CD4-positive, alpha-beta T cell treated with Interleukin-21 for 1 hour (primary cell): Measurements from ENCODE around the gene H19.
A peak's percentile ranks its signal among the peaks of the same experiment; 100 is the strongest.

Source experiments
- DNase-seq: peaks from one replicate; pipeline ENCODE4 v3.0.0-alpha.2; 2020

Gene H19

DNA sequence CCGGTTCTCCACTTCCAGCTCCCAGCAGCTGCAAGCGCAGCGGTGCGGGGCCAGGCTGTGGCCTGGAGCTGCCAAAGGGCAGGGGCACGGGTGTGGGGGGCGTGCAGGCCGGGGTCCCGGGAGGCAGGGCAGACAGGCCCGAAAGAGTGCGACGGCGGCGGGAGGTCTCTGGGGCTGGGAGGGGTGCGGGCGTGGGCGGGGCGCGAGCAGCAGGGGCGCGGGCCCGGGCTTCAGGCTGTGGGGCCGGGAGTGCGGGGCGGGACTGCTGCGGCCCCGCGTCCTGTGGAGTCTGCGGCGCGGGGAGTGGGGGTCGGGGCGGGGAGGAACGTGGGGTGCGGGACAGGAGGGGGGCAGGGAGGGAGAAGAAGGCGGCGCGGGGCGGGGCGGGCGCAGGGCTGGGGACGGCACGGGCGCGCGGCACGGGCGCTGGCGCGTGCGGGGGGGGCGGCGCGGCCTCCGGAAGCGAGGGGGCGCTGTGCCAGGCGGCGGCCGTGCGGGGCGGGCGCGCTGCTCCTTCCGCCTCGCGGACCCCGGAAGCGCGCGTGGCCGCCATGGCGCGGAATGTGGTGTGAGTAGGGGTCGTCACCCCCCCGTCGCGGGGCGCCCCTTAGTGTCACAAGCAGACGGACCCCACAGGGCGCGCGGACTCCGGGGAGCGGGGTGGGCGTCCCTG lies 50.7 kb downstream of the H19 start, which contains the start of gene MRPL23:
Gene MRPL23, plus strand, starts transcription at position 521 of the 673 bp plus-strand sequence. Its CDS starts 31 bp downstream, at position 552.
- DNase-seq, result peak; percentile 40
